GM12864 (cell line): ENCODE results near the gene RAD50.
"Not testable (repeated sequence)": the region's sequence is repeated elsewhere in the genome, so short reads cannot be mapped to it uniquely, and the experiment has no call there.

Source experiments
- DNase-seq: peaks from one replicate; pipeline ENCODE4 v3.0.0-alpha.2; 2011; ENCODE audit warnings: low read depth
- H3K4me3 ChIP-seq: 2 replicates; pipeline ENCODE4 v1.5.1; 2011; ENCODE audit warnings: mild to moderate bottlenecking, low read depth, low read length, control low read depth
- TF ChIP-seq, protein P1 (sequence below): IDR thresholded peaks from 2 replicates; pipeline ENCODE4 v1.5.1; 2011; ENCODE audit warnings: low read depth, mild to moderate bottlenecking, moderate library complexity, low read length, control low read depth, inconsistent platforms; ENCODE audit errors: missing control alignments

RAD50 gene

DNA sequence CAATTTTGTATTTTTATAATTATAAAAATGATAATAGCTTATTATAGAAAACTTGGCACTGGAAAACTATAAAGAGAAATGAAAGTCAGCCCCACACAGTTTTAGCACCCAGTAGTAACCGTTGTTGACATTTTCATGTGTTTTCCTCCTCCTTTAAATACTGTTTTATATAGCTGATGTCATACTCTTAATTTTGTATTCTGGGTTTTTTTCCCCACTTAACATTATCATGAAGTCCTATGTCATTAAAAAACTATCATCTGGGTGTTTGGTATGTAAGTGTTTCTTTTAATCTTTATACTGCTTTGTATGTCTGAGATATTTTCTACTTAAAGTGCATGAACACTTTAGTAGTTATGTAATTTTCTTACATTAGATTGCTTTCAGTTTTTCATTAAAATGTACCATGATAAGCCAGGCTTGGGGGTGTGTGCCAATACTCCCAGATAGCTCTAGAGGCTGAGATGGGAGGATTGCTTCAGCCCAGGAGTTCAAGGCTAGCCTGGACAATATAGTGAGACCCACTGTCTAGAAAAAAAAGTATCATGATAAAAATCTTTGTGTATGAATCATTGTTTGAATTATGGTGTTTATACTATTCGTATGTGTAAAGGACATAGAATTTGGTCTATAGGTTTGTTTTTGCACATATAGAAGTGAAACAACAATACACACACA, 2.7 kb downstream of the RAD50 start:
- TF ChIP-seq, protein P1, sequence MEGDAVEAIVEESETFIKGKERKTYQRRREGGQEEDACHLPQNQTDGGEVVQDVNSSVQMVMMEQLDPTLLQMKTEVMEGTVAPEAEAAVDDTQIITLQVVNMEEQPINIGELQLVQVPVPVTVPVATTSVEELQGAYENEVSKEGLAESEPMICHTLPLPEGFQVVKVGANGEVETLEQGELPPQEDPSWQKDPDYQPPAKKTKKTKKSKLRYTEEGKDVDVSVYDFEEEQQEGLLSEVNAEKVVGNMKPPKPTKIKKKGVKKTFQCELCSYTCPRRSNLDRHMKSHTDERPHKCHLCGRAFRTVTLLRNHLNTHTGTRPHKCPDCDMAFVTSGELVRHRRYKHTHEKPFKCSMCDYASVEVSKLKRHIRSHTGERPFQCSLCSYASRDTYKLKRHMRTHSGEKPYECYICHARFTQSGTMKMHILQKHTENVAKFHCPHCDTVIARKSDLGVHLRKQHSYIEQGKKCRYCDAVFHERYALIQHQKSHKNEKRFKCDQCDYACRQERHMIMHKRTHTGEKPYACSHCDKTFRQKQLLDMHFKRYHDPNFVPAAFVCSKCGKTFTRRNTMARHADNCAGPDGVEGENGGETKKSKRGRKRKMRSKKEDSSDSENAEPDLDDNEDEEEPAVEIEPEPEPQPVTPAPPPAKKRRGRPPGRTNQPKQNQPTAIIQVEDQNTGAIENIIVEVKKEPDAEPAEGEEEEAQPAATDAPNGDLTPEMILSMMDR = no peak
- no peak for DNase-seq
- no peak overlapping the region for H3K4me3 ChIP-seq

- H3K4me3 ChIP-seq = no peak overlapping the region
- TF ChIP-seq, protein P1 = no peak
- no peak for DNase-seq
These were observed 4.8 kb downstream of the RAD50 start for GRCh38 chr5:132561601-132562000.

- H3K4me3 ChIP-seq, DNase-seq: not testable (repeated sequence)
These were observed 7.8 kb downstream of the RAD50 start for GRCh38 chr5:132564555-132564954.

- no peak overlapping the region for H3K4me3 ChIP-seq
- DNase-seq = no peak
- TF ChIP-seq, protein P1 = no peak
These were observed 9.9 kb downstream of the RAD50 start for GRCh38 chr5:132566657-132567056.

GRCh38 chr5:132576123-132576522, 19.3 kb downstream of the RAD50 start:
- TF ChIP-seq, protein P1 = no peak
- no peak for DNase-seq
- H3K4me3 ChIP-seq = no peak overlapping the region

- not testable (repeated sequence) for DNase-seq
These were observed 27.8 kb downstream of the RAD50 start for GRCh38 chr5:132584560-132584959.

GRCh38 chr5:132586063-132586462, 29.3 kb downstream of the RAD50 start:
- DNase-seq = no peak
- H3K4me3 ChIP-seq = no peak overlapping the region
- TF ChIP-seq, protein P1 = no peak

More at GRCh38 chr5:132584560-132584959, 27.8 kb downstream of the RAD50 start:
- not testable (repeated sequence) for H3K4me3 ChIP-seq

GRCh38 chr5:132589467-132589866, 32.7 kb downstream of the RAD50 start:
- TF ChIP-seq, protein P1 = no peak
- no peak overlapping the region for H3K4me3 ChIP-seq

More at GRCh38 chr5:132589467-132589866, 32.7 kb downstream of the RAD50 start:
- DNase-seq = no peak
